NCI-H2107 treated with DMSO at 0.1 percent for 48 hours (cell line): ENCODE measurements around the gene PHF20.
"Not testable (repeated sequence)": the region's sequence is repeated elsewhere in the genome, so short reads cannot be mapped to it uniquely, and the experiment has no call there.

ENCODE experiments used
- DNase-seq: peaks from one replicate; lab custom pipeline; 2025; ENCODE audit not compliant: unreplicated experiment; lab: John Stamatoyannopoulos, UW

PHF20 gene

GRCh38 chr20:35959291-35959690 is 187.5 kb downstream of the PHF20 start:
- DNase-seq, result not testable (repeated sequence)

- DNase-seq, result no peak
These were observed 192.1 kb downstream of the PHF20 start for GRCh38 chr20:35963878-35964277.

GRCh38 chr20:35967979-35968640 is 196.3 kb downstream of the PHF20 start, which contains the start of gene CNBD2:
TSS of gene CNBD2 (plus strand) at chr20:35968590. CDS start at chr20:35968763, 173 bp downstream.
- DNase-seq, result no peak

GRCh38 chr20:35968930-35969329 is 197.1 kb downstream of the PHF20 start:
- no peak for DNase-seq

GRCh38 chr20:35971981-35972380 is 200.2 kb downstream of the PHF20 start:
- DNase-seq, result no peak

GRCh38 chr20:35972462-35972861 is 200.6 kb downstream of the PHF20 start:
- DNase-seq, result no peak

GRCh38 chr20:35974256-35974655 is 202.4 kb downstream of the PHF20 start:
- DNase-seq, result no peak

- no peak for DNase-seq
These were observed 204.0 kb downstream of the PHF20 start for GRCh38 chr20:35975576-35976373.

- DNase-seq, result no peak
These were observed 206.3 kb downstream of the PHF20 start for GRCh38 chr20:35978041-35978513.

GRCh38 chr20:35979544-35979943 is 207.7 kb downstream of the PHF20 start:
- DNase-seq, result no peak

GRCh38 chr20:35981969-35982368 is 210.2 kb downstream of the PHF20 start:
- DNase-seq, result no peak

GRCh38 chr20:35984382-35984781 is 212.6 kb downstream of the PHF20 start:
- DNase-seq, result no peak

GRCh38 chr20:35985806-35986205 is 214.0 kb downstream of the PHF20 start:
- DNase-seq, result no peak

GRCh38 chr20:35988910-35989463 is 217.2 kb downstream of the PHF20 start:
- DNase-seq, result no peak

GRCh38 chr20:35991142-35991771 is 219.4 kb downstream of the PHF20 start:
- no peak for DNase-seq

GRCh38 chr20:35992713-35993335 is 221.0 kb downstream of the PHF20 start:
- DNase-seq, result peak; percentile 49

GRCh38 chr20:35994994-35995453 is 223.2 kb downstream of the PHF20 start:
- peak; percentile 73 for DNase-seq

- not testable (repeated sequence) for DNase-seq
These were observed 224.7 kb downstream of the PHF20 start for GRCh38 chr20:35996492-35996891.
